Panc1 (cell line): ENCODE results near the gene HDLBP. TPM values are rescaled to one million over a fixed set of nuclear protein-coding genes. Genes with fewer than 3 reads are reported as not detected.
A peak's percentile ranks its signal among the peaks of the same experiment; 100 is the strongest.

Experiments used
- ATAC-seq: fragments of 200-7000 bp; cut with Tn5 transposase; 2 replicates; pipeline ENCODE4 v1.9.1; 2020; ENCODE audit warnings: mild to moderate bottlenecking, moderate library complexity
- BruUV-seq: library from RNA; stranded (reverse); fragments of 400-500 nt; replicated peaks from 2 replicates; lab custom pipeline; 2021; lab: Mats Ljungman, UMichigan
- CTCF ChIA-PET: fragments of 300-600 bp; sonication (Branson Sonifier 250); formaldehyde crosslinking; loops from one replicate; lab custom pipeline; 2022; ENCODE audit warnings: antibody characterized with exemption; lab: Charles Lee
- POLR2A ChIA-PET: fragments of 300-600 bp; sonication (Branson Sonifier 250); formaldehyde crosslinking; loops from one replicate; lab custom pipeline; 2022; ENCODE audit warnings: antibody characterized with exemption; lab: Charles Lee
- DNase-seq: peaks from one replicate; pipeline ENCODE4 v3.0.0-alpha.2; 2010; ENCODE audit warnings: low read depth, low spot score
- H3K27ac ChIP-seq: 2 replicates; pipeline ENCODE4 v1.5.1; 2011; ENCODE audit warnings: mild to moderate bottlenecking, low read length, inconsistent platforms
- H3K27me3 ChIP-seq: fragments of 200-500 bp; sonication (Bioruptor generic); 2 replicates; pipeline ENCODE4 v1.6.0; 2014; ENCODE audit warnings: low read length, inconsistent platforms; ENCODE audit not compliant: control insufficient read depth, insufficient read depth
- H3K36me3 ChIP-seq: fragments of 200-500 bp; sonication (Bioruptor generic); 2 replicates; pipeline ENCODE4 v1.5.1; 2014; ENCODE audit warnings: inconsistent platforms, mild to moderate bottlenecking, low read length, moderate library complexity; ENCODE audit not compliant: control insufficient read depth, insufficient read depth
- H3K4me1 ChIP-seq: 2 replicates; pipeline ENCODE4 v1.5.1; 2011; ENCODE audit warnings: inconsistent platforms, mild to moderate bottlenecking, low read length, moderate library complexity; ENCODE audit not compliant: control insufficient read depth, insufficient read depth
- H3K4me3 ChIP-seq, 2 experiments: 2 replicates each; pipeline ENCODE4 v1.5.1; 2011 to 2012; ENCODE audit warnings: low read depth in 2 of 2, low read length in 2 of 2, mild to moderate bottlenecking in 2 of 2, inconsistent platforms in 1 of 2, moderate library complexity in 1 of 2
- H3K9me3 ChIP-seq: fragments of 200-500 bp; sonication (Bioruptor generic); 2 replicates; pipeline ENCODE4 v1.5.1; 2014; ENCODE audit warnings: low read depth, mild to moderate bottlenecking, inconsistent platforms, low read length, moderate library complexity; ENCODE audit not compliant: control insufficient read depth, insufficient read depth
- POLR2AphosphoS5 ChIP-seq: IDR thresholded peaks from 2 replicates; pipeline ENCODE4 v1.6.1; 2012; ENCODE audit warnings: mild to moderate bottlenecking, low read depth, low read length, moderate library complexity
- REST ChIP-seq, 2 experiments: IDR thresholded peaks; 2 replicates each; pipeline ENCODE4 v1.6.1; 2011 to 2012; ENCODE audit warnings: low read depth in 2 of 2, control low read depth in 1 of 2, low read length in 1 of 2, mild to moderate bottlenecking in 1 of 2, moderate library complexity in 1 of 2; ENCODE audit not compliant: insufficient read depth in 1 of 2
- SIN3A ChIP-seq: IDR thresholded peaks from 2 replicates; pipeline ENCODE4 v1.6.1; 2012; ENCODE audit warnings: low read depth, mild to moderate bottlenecking, low read length, moderate library complexity, borderline replicate concordance; ENCODE audit not compliant: insufficient read depth
- TCF7L2 ChIP-seq: IDR thresholded peaks from 2 replicates; pipeline ENCODE4 v1.6.1; 2011; ENCODE audit warnings: mild to moderate bottlenecking, low read depth, low read length, inconsistent platforms
- in situ Hi-C: cut with HindIII; loops from 2 replicates; pipeline ENCODE4 v1.10.0; 2016; ENCODE audit warnings: low sequenced_read_pairs, low pct_unique_long_range_greater_than_20kb
- intact Hi-C: fragments of 100-400 bp; cut with micrococcal nuclease; formaldehyde crosslinking; loops from one replicate; pipeline ENCODE4 v1.10.0; 2022; ENCODE audit not compliant: unreplicated experiment
- total RNA-seq: library from RNA; stranded (reverse); gene quantifications from one replicate; pipeline ENCODE4 v1.2.1, GENCODE V29; 2021; ENCODE audit not compliant: unreplicated experiment
- TF ChIP-seq, protein P1 (sequence below): fragments of 450-650 bp; IDR thresholded peaks from 2 replicates; pipeline ENCODE4 v1.5.1; 2017; ENCODE audit warnings: mild to moderate bottlenecking

Gene HDLBP
- total RNA-seq, 1 experiment from 2014 or later: 656 TPM

GRCh38 chr2:241313543-241314095 is 1.9 kb downstream of the HDLBP start:
- ChIA-PET POLR2A (no interaction called here), CTCF (no interaction called here)
- H3K9me3 ChIP-seq: no peaks in the 10 kb centered on the region
- H3K27me3 ChIP-seq: no peaks in the 10 kb centered on the region
- intact Hi-C loops: no loop called here
- DNase-seq (no peak), ATAC-seq (no peak)
- H3K4me3 ChIP-seq: peak overlapping the region; percentile 88 to 99
- in situ Hi-C loops: no loop called here
- peaks cover 8% of the 10 kb centered on the region for H3K36me3 ChIP-seq
- TF ChIP-seq REST (IDR thresholded peaks at IDR 0.05; ENCODE audit: insufficient read depth in 1 of 2, low read depth in 2 of 2, low read length in 1 of 2) (no peak), SIN3A (no peak), TCF7L2 (no peak), POLR2AphosphoS5 (no peak)
- TF ChIP-seq, protein P1, sequence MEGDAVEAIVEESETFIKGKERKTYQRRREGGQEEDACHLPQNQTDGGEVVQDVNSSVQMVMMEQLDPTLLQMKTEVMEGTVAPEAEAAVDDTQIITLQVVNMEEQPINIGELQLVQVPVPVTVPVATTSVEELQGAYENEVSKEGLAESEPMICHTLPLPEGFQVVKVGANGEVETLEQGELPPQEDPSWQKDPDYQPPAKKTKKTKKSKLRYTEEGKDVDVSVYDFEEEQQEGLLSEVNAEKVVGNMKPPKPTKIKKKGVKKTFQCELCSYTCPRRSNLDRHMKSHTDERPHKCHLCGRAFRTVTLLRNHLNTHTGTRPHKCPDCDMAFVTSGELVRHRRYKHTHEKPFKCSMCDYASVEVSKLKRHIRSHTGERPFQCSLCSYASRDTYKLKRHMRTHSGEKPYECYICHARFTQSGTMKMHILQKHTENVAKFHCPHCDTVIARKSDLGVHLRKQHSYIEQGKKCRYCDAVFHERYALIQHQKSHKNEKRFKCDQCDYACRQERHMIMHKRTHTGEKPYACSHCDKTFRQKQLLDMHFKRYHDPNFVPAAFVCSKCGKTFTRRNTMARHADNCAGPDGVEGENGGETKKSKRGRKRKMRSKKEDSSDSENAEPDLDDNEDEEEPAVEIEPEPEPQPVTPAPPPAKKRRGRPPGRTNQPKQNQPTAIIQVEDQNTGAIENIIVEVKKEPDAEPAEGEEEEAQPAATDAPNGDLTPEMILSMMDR: no peak
- TSS peak; percentile 67 for BruUV-seq
- H3K27ac ChIP-seq: peak overlapping the region; percentile 99
- H3K4me1 ChIP-seq: peaks cover 67% of the 10 kb centered on the region

GRCh38 chr2:241312082-241312481 is 3.4 kb downstream of the HDLBP start:
- in situ Hi-C loops: no loop called here

More at GRCh38 chr2:241312082-241312481, 3.4 kb downstream of the HDLBP start:
- H3K27ac ChIP-seq: no peak overlapping the region; the same call in 1 of the 2 replicates
- intact Hi-C loops: no loop called here
- no peaks in the 10 kb centered on the region for H3K9me3 ChIP-seq
- H3K4me1 ChIP-seq: peaks cover 52% of the 10 kb centered on the region
- H3K36me3 ChIP-seq: peaks cover 8% of the 10 kb centered on the region; the same call in 1 of the 2 replicates
- ATAC-seq (no peak), DNase-seq (no peak)
- BruUV-seq: no TSS peak
- TF ChIP-seq TCF7L2: no peak
- no peak for TF ChIP-seq POLR2AphosphoS5
- TF ChIP-seq REST (IDR thresholded peaks at IDR 0.05; ENCODE audit: insufficient read depth in 1 of 2, low read depth in 2 of 2, low read length in 1 of 2): no peak
- TF ChIP-seq, protein P1: no peak
- no peak for TF ChIP-seq SIN3A
- H3K4me3 ChIP-seq: no peak overlapping the region
- no peaks in the 10 kb centered on the region for H3K27me3 ChIP-seq
- ChIA-PET CTCF (no interaction called here), POLR2A (interaction anchor here (1.4 kb wide), 1 partner anchor 10 kb away, joined by 3 read pairs; no protein-coding TSS in a partner anchor)
